Neural cell (in vitro differentiated cells): Measurements from ENCODE around the gene CDH1. TPM values are rescaled to one million over a fixed set of nuclear protein-coding genes. Genes with fewer than 3 reads are reported as not detected.

ENCODE experiments used
- H2AFZ ChIP-seq: fragments of 200-600, 300-800 bp; sonication (generic), shearing (Covaris generic); 2 replicates; pipeline ENCODE4 v1.6.0; 2014; ENCODE audit warnings: low read depth, mild to moderate bottlenecking, antibody characterized with exemption, low read length, moderate library complexity
- H3F3A ChIP-seq: fragments of 200-600 bp; shearing (Covaris generic); 2 replicates; pipeline ENCODE4 v1.6.1; 2016; ENCODE audit warnings: mild to moderate bottlenecking, moderate library complexity, mixed read lengths, antibody characterized with exemption, low read length; ENCODE audit not compliant: insufficient read depth, poor library complexity, severe bottlenecking
- H3K27ac ChIP-seq: fragments of 200-600, 300-800 bp; sonication (generic), shearing (Covaris generic); 2 replicates; pipeline ENCODE4 v1.5.1; 2014; ENCODE audit warnings: mild to moderate bottlenecking, low read length, moderate library complexity
- H3K27me3 ChIP-seq: fragments of 300-800, 200-600 bp; sonication (generic), shearing (Covaris generic); 2 replicates; pipeline ENCODE4 v1.6.0; 2014; ENCODE audit warnings: mild to moderate bottlenecking, low read depth, low read length, moderate library complexity; ENCODE audit not compliant: insufficient read depth
- H3K36me3 ChIP-seq: fragments of 300-800, 200-600 bp; sonication (generic), shearing (Covaris generic); 2 replicates; pipeline ENCODE4 v1.5.1; 2014; ENCODE audit warnings: mild to moderate bottlenecking, antibody characterized with exemption, low read length, moderate library complexity; ENCODE audit not compliant: insufficient read depth
- H3K4me2 ChIP-seq: fragments of 300-800, 200-600 bp; sonication (generic), shearing (Covaris generic); 2 replicates; pipeline ENCODE4 v1.6.0; 2014; ENCODE audit warnings: mild to moderate bottlenecking, low read length
- H3K4me3 ChIP-seq: fragments of 300-800, 200-600 bp; sonication (generic), shearing (Covaris generic); 2 replicates; pipeline ENCODE4 v1.5.1; 2014; ENCODE audit warnings: mild to moderate bottlenecking, low read length, moderate library complexity
- H3K79me2 ChIP-seq: fragments of 200-600 bp; shearing (Covaris generic); replicated peaks from 2 replicates; pipeline ENCODE4 v1.6.0; 2014; ENCODE audit warnings: mild to moderate bottlenecking, low read length, moderate library complexity; ENCODE audit not compliant: insufficient read depth
- H3K9ac ChIP-seq: fragments of 300-800, 200-600 bp; sonication (generic), shearing (Covaris generic); 2 replicates; pipeline ENCODE4 v1.6.1; 2016; ENCODE audit warnings: mild to moderate bottlenecking, low read length, mixed read lengths
- H3K9me2 ChIP-seq: fragments of 200-600 bp; shearing (Covaris generic); 2 replicates; pipeline ENCODE4 v1.6.1; 2016; ENCODE audit warnings: mild to moderate bottlenecking, low read length, mixed read lengths; ENCODE audit not compliant: insufficient read depth
- H3K9me3 ChIP-seq: fragments of 200-600, 300-800 bp; sonication (generic), shearing (Covaris generic); 2 replicates; pipeline ENCODE4 v1.6.1; 2016; ENCODE audit warnings: mild to moderate bottlenecking, mixed run types, low read length, moderate library complexity, mixed read lengths
- H4K20me1 ChIP-seq: fragments of 200-600 bp; shearing (Covaris generic); 2 replicates; pipeline ENCODE4 v1.6.1; 2016; ENCODE audit warnings: mild to moderate bottlenecking, mixed run types; ENCODE audit not compliant: insufficient read depth
- CTCF ChIP-seq: fragments of 450-650 bp; IDR thresholded peaks from 2 replicates; pipeline ENCODE4 v1.5.1; 2014; ENCODE audit warnings: antibody characterized with exemption, mild to moderate bottlenecking, moderate library complexity; ENCODE audit not compliant: poor library complexity, severe bottlenecking
- EP300 ChIP-seq: fragments of 450-650 bp; conservative IDR thresholded peaks from 2 replicates; pipeline ENCODE4 v1.6.1; 2014; ENCODE audit warnings: antibody characterized with exemption, mild to moderate bottlenecking, moderate library complexity; ENCODE audit not compliant: poor library complexity, severe bottlenecking
- EZH2 ChIP-seq: fragments of 200-600, 300-800 bp; shearing (Covaris generic), sonication (generic); IDR thresholded peaks from 2 replicates; pipeline ENCODE4 v1.6.1; 2014; ENCODE audit warnings: antibody characterized with exemption, low read length, borderline replicate concordance, mild to moderate bottlenecking; ENCODE audit not compliant: insufficient read depth, poor library complexity, severe bottlenecking
- MXI1 ChIP-seq: fragments of 450-650 bp; conservative IDR thresholded peaks from 2 replicates; pipeline ENCODE4 v1.6.1; 2014; ENCODE audit warnings: antibody characterized with exemption, mild to moderate bottlenecking; ENCODE audit not compliant: poor library complexity, severe bottlenecking
- POLR2AphosphoS5 ChIP-seq: IDR thresholded peaks from 2 replicates; pipeline ENCODE4 v1.6.1; 2012
- RAD21 ChIP-seq: fragments of 450-650 bp; conservative IDR thresholded peaks from 2 replicates; pipeline ENCODE4 v1.6.1; 2014; ENCODE audit warnings: antibody characterized with exemption, mild to moderate bottlenecking, moderate library complexity
- REST ChIP-seq: IDR thresholded peaks from 2 replicates; pipeline ENCODE4 v1.6.1; 2012; ENCODE audit warnings: borderline replicate concordance
- SMC3 ChIP-seq: fragments of 450-650 bp; conservative IDR thresholded peaks from 2 replicates; pipeline ENCODE4 v1.6.1; 2014; ENCODE audit warnings: antibody characterized with exemption, mild to moderate bottlenecking, moderate library complexity; ENCODE audit not compliant: poor library complexity
- TAF1 ChIP-seq: IDR thresholded peaks from 2 replicates; pipeline ENCODE4 v1.6.1; 2012; ENCODE audit warnings: low read depth
- polyA plus RNA-seq: library from polyadenylated mRNA; depleted of rRNA; stranded (reverse); fragments of >200 nt; gene quantifications from 2 replicates; pipeline ENCODE4 v1.2.3, GENCODE V29; 2014

Gene CDH1
- polyA plus RNA-seq, 1 donor from 2014 or later, result 1.2 TPM

- Histone ChIP-seq H4K20me1 (no peaks in the 10 kb centered on the region), H3F3A (no peaks in the 10 kb centered on the region), H3K9ac (no peak overlapping the region), H3K9me2 (no peaks in the 10 kb centered on the region), H3K9me3 (no peaks in the 10 kb centered on the region), H3K79me2 (no peaks in the 10 kb centered on the region), H3K27me3 (no peaks in the 10 kb centered on the region), H2AFZ (no peak overlapping the region), H3K4me2 (no peak overlapping the region), H3K27ac (no peak overlapping the region), H3K4me3 (no peak overlapping the region), H3K36me3 (no peaks in the 10 kb centered on the region)
- TF ChIP-seq RAD21, result no peak
- no peak for TF ChIP-seq CTCF
- no peak for TF ChIP-seq REST
- TF ChIP-seq TAF1, result no peak
- TF ChIP-seq POLR2AphosphoS5, result no peak
Observed at GRCh38 chr16:68760671-68761275, 23.7 kb downstream of the CDH1 start.

GRCh38 chr16:68762996-68763756, 26.1 kb downstream of the CDH1 start:
- H3K9ac ChIP-seq, result no peak overlapping the region
- no peaks in the 10 kb centered on the region for H3K36me3 ChIP-seq
- TF ChIP-seq EZH2 (no peak), CTCF (no peak), TAF1 (no peak), MXI1 (no peak), SMC3 (no peak), POLR2AphosphoS5 (no peak), REST (no peak), EP300 (no peak), RAD21 (no peak)
- no peaks in the 10 kb centered on the region for H4K20me1 ChIP-seq
- H3K79me2 ChIP-seq, result no peaks in the 10 kb centered on the region
- H3F3A ChIP-seq, result no peaks in the 10 kb centered on the region
- no peaks in the 10 kb centered on the region for H3K9me2 ChIP-seq
- no peak overlapping the region for H3K4me2 ChIP-seq
- no peak overlapping the region for H3K4me3 ChIP-seq
- no peaks in the 10 kb centered on the region for H3K27me3 ChIP-seq
- no peak overlapping the region for H3K27ac ChIP-seq
- H2AFZ ChIP-seq, result no peak overlapping the region
- H3K9me3 ChIP-seq, result no peaks in the 10 kb centered on the region
